Type B pancreatic cell (in vitro differentiated cells): ENCODE measurements around the gene PLA2G7. TPM values are rescaled to one million over a fixed set of nuclear protein-coding genes. Genes with fewer than 3 reads are reported as not detected.

Experiments used
- DNase-seq: peaks from one replicate; pipeline ENCODE4 v3.0.0; 2021; ENCODE audit warnings: mixed read lengths; ENCODE audit not compliant: unreplicated experiment; ENCODE audit errors: extremely low spot score
- H3K27ac Mint-ChIP-seq: 2 replicates; pipeline ENCODE4 v1.8.0; 2021; ENCODE audit warnings: mild to moderate bottlenecking, mixed read lengths
- H3K27me3 Mint-ChIP-seq: 2 replicates; pipeline ENCODE4 v1.8.0; 2021; ENCODE audit warnings: mixed read lengths
- H3K36me3 Mint-ChIP-seq: 2 replicates; pipeline ENCODE4 v1.8.0; 2021; ENCODE audit warnings: mixed read lengths
- H3K4me1 Mint-ChIP-seq: one replicate; pipeline ENCODE4 v1.8.0; 2021; ENCODE audit warnings: mixed read lengths; ENCODE audit not compliant: unreplicated experiment
- H3K4me3 Mint-ChIP-seq: 2 replicates; pipeline ENCODE4 v1.8.0; 2021; ENCODE audit warnings: mild to moderate bottlenecking, mixed read lengths
- H3K9me3 Mint-ChIP-seq: 2 replicates; pipeline ENCODE4 v1.8.0; 2021; ENCODE audit warnings: mixed read lengths
- CTCF ChIP-seq: fragments of 200-600 bp; sonication (generic); conservative IDR thresholded peaks from 2 replicates; pipeline ENCODE4 v1.5.0; 2021; ENCODE audit warnings: antibody characterized with exemption, mild to moderate bottlenecking
- total RNA-seq: library from RNA; stranded (reverse); gene quantifications from 2 replicates; pipeline ENCODE4 v1.2.1, GENCODE V29; 2021; ENCODE audit warnings: low replicate concordance

Gene PLA2G7
- total RNA-seq, 1 donor from 2014 or later: 1.2 TPM

GRCh38 chr6:46757214-46757596 is 22.0 kb upstream of the PLA2G7 start:
- Mint-ChIP-seq H3K36me3 (no peaks in the 10 kb centered on the region), H3K4me3 (no peak overlapping the region), H3K27ac (no peak overlapping the region), H3K27me3 (no peaks in the 10 kb centered on the region), H3K9me3 (no peaks in the 10 kb centered on the region), H3K4me1 (no peaks in the 10 kb centered on the region)
- no peak for DNase-seq
- TF ChIP-seq CTCF: no peak

GRCh38 chr6:46756469-46757213 is 21.5 kb upstream of the PLA2G7 start:
- TF ChIP-seq CTCF: no peak
- no peaks in the 10 kb centered on the region for H3K4me1 Mint-ChIP-seq
- H3K36me3 Mint-ChIP-seq: no peaks in the 10 kb centered on the region

DNA sequence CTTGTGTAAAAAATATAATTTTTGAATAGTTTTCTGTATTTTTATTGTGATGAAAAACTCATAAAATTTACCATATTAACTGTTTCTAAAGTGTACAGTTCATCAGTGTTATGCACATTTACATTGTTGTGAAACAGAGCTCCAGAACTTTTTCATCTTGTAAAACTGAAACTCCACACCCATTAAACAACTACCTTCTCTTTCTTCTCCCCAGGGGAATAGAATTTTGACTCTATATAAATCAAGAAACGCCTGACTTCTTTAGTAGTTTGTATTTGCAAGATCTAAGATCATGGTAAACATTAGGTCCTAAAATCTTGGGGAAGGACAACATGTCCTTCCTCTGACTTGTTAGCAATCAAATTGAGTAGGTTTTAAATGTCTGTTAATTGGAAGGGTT is 20.7 kb upstream of the PLA2G7 start:
- H3K4me3 Mint-ChIP-seq: no peak overlapping the region
- no peaks in the 10 kb centered on the region for H3K36me3 Mint-ChIP-seq
- H3K4me1 Mint-ChIP-seq: no peaks in the 10 kb centered on the region
- no peaks in the 10 kb centered on the region for H3K9me3 Mint-ChIP-seq
- H3K27ac Mint-ChIP-seq: no peak overlapping the region
- no peak for DNase-seq
- H3K27me3 Mint-ChIP-seq: no peaks in the 10 kb centered on the region
- no peak for TF ChIP-seq CTCF

More at GRCh38 chr6:46756469-46757213, 21.5 kb upstream of the PLA2G7 start:
- H3K4me3 Mint-ChIP-seq: no peak overlapping the region
- H3K9me3 Mint-ChIP-seq: no peaks in the 10 kb centered on the region
- no peak overlapping the region for H3K27ac Mint-ChIP-seq
- H3K27me3 Mint-ChIP-seq: no peaks in the 10 kb centered on the region
- DNase-seq: no peak

DNA sequence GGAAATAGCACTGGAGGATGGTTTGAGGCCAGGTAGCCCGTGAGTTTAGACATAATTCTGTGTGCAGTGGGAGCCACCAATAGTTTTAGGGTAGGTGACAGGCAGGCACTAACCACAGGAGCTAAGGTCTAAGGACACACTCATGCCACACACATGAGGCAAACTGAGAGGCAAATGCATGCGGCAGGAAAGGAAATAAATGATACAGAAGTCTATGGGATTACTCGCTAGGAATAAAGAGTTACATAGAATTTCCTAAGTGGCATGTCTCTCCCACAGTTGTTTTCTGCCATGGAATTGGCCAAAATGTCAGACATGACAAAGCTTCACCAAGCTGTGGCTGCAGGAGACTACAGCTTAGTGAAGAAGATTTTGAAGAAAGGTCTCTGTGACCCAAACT is 16.5 kb upstream of the PLA2G7 start:
- H3K27ac Mint-ChIP-seq: no peak overlapping the region
- no peak for TF ChIP-seq CTCF
- H3K27me3 Mint-ChIP-seq: no peaks in the 10 kb centered on the region
- H3K36me3 Mint-ChIP-seq: no peaks in the 10 kb centered on the region
- no peak for DNase-seq
- H3K9me3 Mint-ChIP-seq: no peaks in the 10 kb centered on the region
- no peak overlapping the region for H3K4me3 Mint-ChIP-seq
- no peaks in the 10 kb centered on the region for H3K4me1 Mint-ChIP-seq

DNA sequence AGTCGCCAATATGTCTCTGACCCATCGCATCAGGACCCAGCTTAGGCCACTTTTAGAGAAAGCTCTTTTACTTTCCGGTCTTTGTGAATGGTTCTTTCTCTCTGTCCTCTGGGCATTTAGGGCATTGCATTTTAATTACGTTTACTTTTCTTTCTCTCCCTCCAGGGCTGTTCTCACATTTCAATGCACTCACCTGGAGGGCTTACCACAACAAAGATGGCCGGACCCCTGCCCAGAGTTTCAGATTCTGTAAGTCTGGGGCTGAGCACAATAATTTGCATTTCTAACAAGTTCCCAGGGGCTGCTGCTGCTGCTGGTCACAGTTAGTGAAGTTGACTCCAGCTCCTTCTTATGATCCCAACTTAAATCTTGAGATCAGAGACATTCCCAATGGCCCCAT is 14.6 kb upstream of the PLA2G7 start:
- Mint-ChIP-seq H3K27me3 (peaks cover 13% of the 10 kb centered on the region), H3K27ac (no peak overlapping the region), H3K36me3 (no peaks in the 10 kb centered on the region), H3K4me1 (no peaks in the 10 kb centered on the region), H3K9me3 (no peaks in the 10 kb centered on the region), H3K4me3 (no peak overlapping the region)
- DNase-seq: no peak
- TF ChIP-seq CTCF: no peak
